Measurements from ENCODE around the gene CHN2. TPM values are rescaled to one million over a fixed set of nuclear protein-coding genes. Genes with fewer than 3 reads are reported as not detected.

Gene CHN2
- total RNA-seq: 10 to 100 TPM; 10.1 to 12.6 TPM

- Mint-ChIP-seq H3K27ac (peak within 1 kb of the TSS; percentile 80), H3K9me3 (ENCODE audit: low read depth) (no peaks in the 10 kb centered on the region), H3K27me3 (peaks cover 66% of the 10 kb centered on the region), H3K4me1 (peaks cover 27% of the 10 kb centered on the region), H3K4me3 (peak within 1 kb of the TSS; percentile 89), H3K36me3 (peaks cover 2% of the 10 kb centered on the region)
- DNase-seq (peak; percentile 75), ATAC-seq (peak; percentile 79)
- CTCF ChIA-PET: interaction anchor here (0.7 to 1.7 kb wide), 4 partner anchors 12 to 214 kb away, joined by 3 to 7 read pairs (median 4); no protein-coding TSS in a partner anchor
Observed at GRCh38 chr7:29194594-29195427, at the start of gene CHN2. Gene CHN2 (plus strand): TSS chr7:29194775.

- Mint-ChIP-seq H3K36me3 (no peaks in the 10 kb centered on the region), H3K4me1 (peaks cover 28% of the 10 kb centered on the region), H3K27ac (no peak overlapping the region), H3K4me3 (peak overlapping the region; percentile 63), H3K9me3 (ENCODE audit: low read depth) (no peaks in the 10 kb centered on the region), H3K27me3 (peaks cover 51% of the 10 kb centered on the region)
- CTCF ChIA-PET: no interaction called here
- ATAC-seq (no peak), DNase-seq (no peak)
Observed at GRCh38 chr7:29145553-29146056, 49.0 kb upstream of the CHN2 start.

- ATAC-seq (peak; percentile 23), DNase-seq (no peak)
- no peaks in the 10 kb centered on the region for H3K36me3 Mint-ChIP-seq
- CTCF ChIA-PET: interaction anchor here (1.0 kb wide), 1 partner anchor 43 kb away, joined by 3 read pairs; no protein-coding TSS in a partner anchor
- peaks cover 49% of the 10 kb centered on the region for H3K27me3 Mint-ChIP-seq
- peak within 1 kb of the TSS; percentile 63 for H3K4me3 Mint-ChIP-seq
- H3K4me1 Mint-ChIP-seq: peaks cover 28% of the 10 kb centered on the region
- H3K27ac Mint-ChIP-seq: no peak within 1 kb of the TSS
- H3K9me3 Mint-ChIP-seq (ENCODE audit: low read depth): no peaks in the 10 kb centered on the region
Observed at GRCh38 chr7:29146057-29146706, 48.4 kb upstream of the CHN2 start, which contains the start of gene CPVL. Gene CPVL (minus strand): TSS chr7:29146537. CDS start chr7:29121061, 25,476 bp downstream.

GRCh38 chr7:29146888-29147609 lies 47.5 kb upstream of the CHN2 start:
- Mint-ChIP-seq H3K4me1 (peaks cover 30% of the 10 kb centered on the region), H3K27me3 (peaks cover 47% of the 10 kb centered on the region)
- CTCF ChIA-PET: interaction anchor here (1.0 kb wide), 1 partner anchor 42 kb away, joined by 3 read pairs; no protein-coding TSS in a partner anchor

GRCh38 chr7:29147821-29148220 lies 46.8 kb upstream of the CHN2 start:
- peaks cover 45% of the 10 kb centered on the region for H3K27me3 Mint-ChIP-seq
- no peak overlapping the region for H3K4me3 Mint-ChIP-seq
- H3K9me3 Mint-ChIP-seq (ENCODE audit: low read depth): no peaks in the 10 kb centered on the region
- DNase-seq: no peak
- H3K4me1 Mint-ChIP-seq: peaks cover 26% of the 10 kb centered on the region
- no peaks in the 10 kb centered on the region for H3K36me3 Mint-ChIP-seq
- CTCF ChIA-PET: no interaction called here
- ATAC-seq: no peak
- H3K27ac Mint-ChIP-seq: no peak overlapping the region

More at GRCh38 chr7:29146888-29147609, 47.5 kb upstream of the CHN2 start:
- no peak for DNase-seq
- no peaks in the 10 kb centered on the region for H3K9me3 Mint-ChIP-seq (ENCODE audit: low read depth)
- no peaks in the 10 kb centered on the region for H3K36me3 Mint-ChIP-seq
- no peak overlapping the region for H3K27ac Mint-ChIP-seq
- no peak for ATAC-seq
- H3K4me3 Mint-ChIP-seq: no peak overlapping the region

GRCh38 chr7:29149036-29149435 lies 45.5 kb upstream of the CHN2 start:
- H3K9me3 Mint-ChIP-seq (ENCODE audit: low read depth): no peaks in the 10 kb centered on the region
- no peak overlapping the region for H3K27ac Mint-ChIP-seq
- peaks cover 19% of the 10 kb centered on the region for H3K4me1 Mint-ChIP-seq
- CTCF ChIA-PET: interaction anchor here (0.8 kb wide), 1 partner anchor 14 kb away, joined by 3 read pairs; no protein-coding TSS in a partner anchor
- H3K4me3 Mint-ChIP-seq: no peak overlapping the region
- H3K27me3 Mint-ChIP-seq: peaks cover 42% of the 10 kb centered on the region
- ATAC-seq: no peak
- no peaks in the 10 kb centered on the region for H3K36me3 Mint-ChIP-seq
- DNase-seq: no peak

- ATAC-seq (no peak), DNase-seq (no peak)
- Mint-ChIP-seq H3K27me3 (peaks cover 31% of the 10 kb centered on the region), H3K9me3 (ENCODE audit: low read depth) (no peaks in the 10 kb centered on the region), H3K4me3 (no peak overlapping the region), H3K4me1 (peaks cover 14% of the 10 kb centered on the region), H3K36me3 (peaks cover 1% of the 10 kb centered on the region), H3K27ac (no peak overlapping the region)
- CTCF ChIA-PET: no interaction called here
Observed at GRCh38 chr7:29150856-29151255, 43.7 kb upstream of the CHN2 start.

- no peak overlapping the region for H3K27ac Mint-ChIP-seq
- H3K27me3 Mint-ChIP-seq: peaks cover 15% of the 10 kb centered on the region
- peaks cover 13% of the 10 kb centered on the region for H3K4me1 Mint-ChIP-seq
- H3K4me3 Mint-ChIP-seq: no peak overlapping the region
- CTCF ChIA-PET: no interaction called here
- ATAC-seq (no peak), DNase-seq (no peak)
- no peaks in the 10 kb centered on the region for H3K9me3 Mint-ChIP-seq (ENCODE audit: low read depth)
- peaks cover 1% of the 10 kb centered on the region for H3K36me3 Mint-ChIP-seq
Observed at GRCh38 chr7:29154076-29154475, 40.5 kb upstream of the CHN2 start.

GRCh38 chr7:29156907-29157452 lies 37.6 kb upstream of the CHN2 start:
- Mint-ChIP-seq H3K4me1 (peaks cover 11% of the 10 kb centered on the region), H3K36me3 (peaks cover 1% of the 10 kb centered on the region), H3K27me3 (peaks cover 26% of the 10 kb centered on the region), H3K27ac (peak overlapping the region; percentile 38), H3K4me3 (no peak overlapping the region), H3K9me3 (ENCODE audit: low read depth) (no peaks in the 10 kb centered on the region)
- DNase-seq (no peak), ATAC-seq (peak; percentile 47)
- CTCF ChIA-PET: interaction anchor here (0.7 to 1.9 kb wide), 3 partner anchors 32 to 230 kb away, joined by 3 to 6 read pairs (median 3); no protein-coding TSS in a partner anchor

GRCh38 chr7:29158795-29159423 lies 35.7 kb upstream of the CHN2 start:
- DNase-seq (no peak), ATAC-seq (no peak)
- Mint-ChIP-seq H3K9me3 (ENCODE audit: low read depth) (no peaks in the 10 kb centered on the region), H3K27ac (no peak overlapping the region), H3K4me1 (peaks cover 11% of the 10 kb centered on the region), H3K4me3 (no peak overlapping the region), H3K27me3 (peaks cover 31% of the 10 kb centered on the region), H3K36me3 (peaks cover 1% of the 10 kb centered on the region)
- CTCF ChIA-PET: no interaction called here

GRCh38 chr7:29160080-29160479 lies 34.5 kb upstream of the CHN2 start:
- CTCF ChIA-PET: no interaction called here
- Mint-ChIP-seq H3K36me3 (peaks cover 1% of the 10 kb centered on the region), H3K9me3 (ENCODE audit: low read depth) (no peaks in the 10 kb centered on the region), H3K4me3 (no peak overlapping the region), H3K27me3 (peaks cover 36% of the 10 kb centered on the region), H3K27ac (no peak overlapping the region), H3K4me1 (peaks cover 11% of the 10 kb centered on the region)
- DNase-seq: no peak
- ATAC-seq: no peak

GRCh38 chr7:29161231-29161630 lies 33.3 kb upstream of the CHN2 start:
- Mint-ChIP-seq H3K27me3 (peaks cover 45% of the 10 kb centered on the region), H3K27ac (no peak overlapping the region), H3K4me3 (no peak overlapping the region), H3K4me1 (peaks cover 11% of the 10 kb centered on the region), H3K36me3 (no peaks in the 10 kb centered on the region), H3K9me3 (ENCODE audit: low read depth) (no peaks in the 10 kb centered on the region)
- DNase-seq: no peak
- ATAC-seq: no peak
- CTCF ChIA-PET: no interaction called here

Data from activated CD8-positive, alpha-beta memory T cell treated with anti-CD3 and anti-CD28 coated beads, Interleukin-2, amount 10 ng/mL, durations not matched to agents 7 days and 5 days (primary cell).